SK-N-SH (cell line): ENCODE data around the gene ZSCAN12. TPM values are rescaled to one million over a fixed set of nuclear protein-coding genes. Genes with fewer than 3 reads are reported as not detected.

ENCODE experiments used
- CTCF ChIA-PET: fragments of 300-600, 350-600 bp; formaldehyde crosslinking; extraction: SDS; loops from one replicate; lab custom pipeline; 2021; lab: Yijun Ruan, JAX
- POLR2A ChIA-PET: fragments of 350-600 bp; sonication (Branson Sonifier 250); formaldehyde crosslinking; extraction: SDS; loops from one replicate; lab custom pipeline; 2020; ENCODE audit warnings: antibody characterized with exemption, inconsistent platforms; lab: Yijun Ruan, JAX
- DNase-seq: peaks from one replicate; pipeline ENCODE4 v3.0.0; 2012
- H2AFZ ChIP-seq: fragments of 200-600 bp; sonication (generic); 2 replicates; pipeline ENCODE4 v1.8.1; 2016; ENCODE audit warnings: antibody characterized with exemption, mild to moderate bottlenecking, low read depth
- H3F3A ChIP-seq: fragments of 200-600 bp; sonication (generic); replicated peaks from 2 replicates; pipeline ENCODE3; 2016; ENCODE audit warnings: antibody characterized with exemption, mild to moderate bottlenecking; ENCODE audit not compliant: insufficient read depth
- H3K27ac ChIP-seq, 2 experiments: fragments of 200-500 bp in 1 of 2; fragments of 200-600 bp in 1 of 2; sonication (Bioruptor generic) in 1 of 2; sonication (generic), shearing (Covaris generic) in 1 of 2; 2 replicates each; pipeline versions ENCODE4 v1.5.1 to v1.6.1; 2014 to 2016; ENCODE audit warnings: low read depth in 2 of 2, inconsistent platforms in 1 of 2, low read length in 1 of 2, mild to moderate bottlenecking in 1 of 2, mixed read lengths in 1 of 2
- H3K27me3 ChIP-seq: fragments of 200-600 bp; sonication (generic), shearing (Covaris generic); 2 replicates; pipeline ENCODE4 v1.6.1; 2016; ENCODE audit warnings: mixed run types; ENCODE audit not compliant: insufficient read depth
- H3K36me3 ChIP-seq, 2 experiments: fragments of 200-500 bp in 1 of 2; fragments of 200-600 bp in 1 of 2; sonication (Bioruptor generic) in 1 of 2; sonication (generic) in 1 of 2; replicated peaks in 1 of 2; 2 replicates each; pipeline versions ENCODE3 to v1.5.1; 2014 to 2016; ENCODE audit warnings: low read length in 1 of 2, mild to moderate bottlenecking in 1 of 2; ENCODE audit not compliant: insufficient read depth in 2 of 2, control insufficient read depth in 1 of 2
- H3K4me1 ChIP-seq, 2 experiments: fragments of 200-500 bp in 1 of 2; fragments of 200-600 bp in 1 of 2; sonication (Bioruptor generic) in 1 of 2; sonication (generic), shearing (Covaris generic) in 1 of 2; 2 replicates each; pipeline versions ENCODE4 v1.5.1 to v1.6.1; 2014 to 2016; ENCODE audit warnings: low read depth in 1 of 2, low read length in 1 of 2, mixed run types in 1 of 2; ENCODE audit not compliant: insufficient read depth in 2 of 2, control insufficient read depth in 1 of 2
- H3K4me2 ChIP-seq: fragments of 200-600 bp; sonication (generic), shearing (Covaris generic); 2 replicates; pipeline ENCODE4 v1.6.1; 2017; ENCODE audit warnings: mixed run types
- H3K4me3 ChIP-seq, 2 experiments: fragments of 200-500 bp in 1 of 2; fragments of 200-600 bp in 1 of 2; sonication (Bioruptor generic) in 1 of 2; sonication (generic), shearing (Covaris generic) in 1 of 2; 2 replicates each; pipeline versions ENCODE4 v1.5.1 to v1.8.1; 2014 to 2016; ENCODE audit warnings: low read depth in 2 of 2, inconsistent platforms in 1 of 2, low read length in 1 of 2, mild to moderate bottlenecking in 1 of 2, mixed read lengths in 1 of 2, moderate library complexity in 1 of 2
- H3K79me2 ChIP-seq: fragments of 200-600 bp; sonication (generic); 2 replicates; pipeline ENCODE4 v1.8.1; 2017; ENCODE audit warnings: mild to moderate bottlenecking; ENCODE audit not compliant: insufficient read depth
- H3K9ac ChIP-seq: fragments of 200-600 bp; sonication (generic); 2 replicates; pipeline ENCODE4 v1.6.1; 2017; ENCODE audit warnings: mixed run types
- H3K9me2 ChIP-seq: fragments of 200-600 bp; sonication (generic); 2 replicates; pipeline ENCODE4 v1.6.1; 2017; ENCODE audit warnings: mixed run types
- H3K9me3 ChIP-seq: fragments of 200-600 bp; sonication (generic); 2 replicates; pipeline ENCODE4 v1.6.1; 2017; ENCODE audit warnings: mixed run types, mild to moderate bottlenecking, moderate library complexity
- H4K20me1 ChIP-seq: fragments of 200-600 bp; sonication (generic); 2 replicates; pipeline ENCODE4 v1.6.1; 2017; ENCODE audit warnings: mild to moderate bottlenecking, mixed run types; ENCODE audit not compliant: insufficient read depth
- ELF1 ChIP-seq: IDR thresholded peaks from 2 replicates; pipeline ENCODE4 v1.4.0; 2012
- FOXM1 ChIP-seq: IDR thresholded peaks from 2 replicates; pipeline ENCODE4 v1.4.0; 2012; ENCODE audit warnings: low read depth, mild to moderate bottlenecking
- GATA2 ChIP-seq: sonication (generic); formaldehyde crosslinking; IDR thresholded peaks from 2 replicates; pipeline ENCODE4 v1.5.0; 2020; ENCODE audit warnings: mild to moderate bottlenecking, missing genetic modification reagents
- IRF3 ChIP-seq: fragments of 150-350 bp; IDR thresholded peaks from 2 replicates; pipeline ENCODE4 v1.6.1; 2016; ENCODE audit warnings: mild to moderate bottlenecking, low read depth, low read length
- JUND ChIP-seq: IDR thresholded peaks from 2 replicates; pipeline ENCODE4 v1.4.0; 2012
- MEF2A ChIP-seq: IDR thresholded peaks from 2 replicates; pipeline ENCODE4 v1.4.0; 2012; ENCODE audit warnings: low read depth, borderline replicate concordance
- NFIC ChIP-seq: IDR thresholded peaks from 2 replicates; pipeline ENCODE4 v1.4.0; 2012; ENCODE audit warnings: borderline replicate concordance
- PBX3 ChIP-seq: IDR thresholded peaks from 2 replicates; pipeline ENCODE4; 2012
- REST ChIP-seq: IDR thresholded peaks from 2 replicates; pipeline ENCODE4 v1.6.1; 2012; ENCODE audit warnings: mild to moderate bottlenecking, low read depth, low read length, moderate library complexity
- RFX5 ChIP-seq: IDR thresholded peaks from 2 replicates; pipeline ENCODE4 v1.6.1; 2012; ENCODE audit warnings: mild to moderate bottlenecking, improper control_type of control experiment, low read length
- TAF1 ChIP-seq: IDR thresholded peaks from 2 replicates; pipeline ENCODE4 v1.6.1; 2012; ENCODE audit warnings: low read depth, mild to moderate bottlenecking, low read length, moderate library complexity, borderline replicate concordance
- USF2 ChIP-seq: fragments of 150-350 bp; IDR thresholded peaks from 2 replicates; pipeline ENCODE4 v1.6.1; 2017; ENCODE audit warnings: antibody characterized with exemption, low read length, low read depth, borderline replicate concordance
- WGBS: methylation state at CpG from one replicate; pipeline ENCODE4 v1.1.6; 2017; ENCODE audit warnings: low lambda C conversion rate; 5-methylcytosine and 5-hydroxymethylcytosine counted together
- polyA plus RNA-seq, 3 experiments: library from polyadenylated mRNA; depleted of rRNA; stranded (reverse); fragments of >200 nt; gene quantifications; 2 replicates each; pipeline ENCODE4 v1.2.3, GENCODE V29; 2012

ZSCAN12 gene
- polyA plus RNA-seq, 1 of the 3 experiments (the other 2 are of a cell fraction), result 1.6 TPM

GRCh38 chr6:28356666-28357020 lies 42.9 kb downstream of the ZSCAN12 start:
- H3K27me3 ChIP-seq, result no peaks in the 10 kb centered on the region
- no peaks in the 10 kb centered on the region for H3K9me2 ChIP-seq
- DNase-seq, result no peak
- H3K4me1 ChIP-seq, result peaks cover 10 to 17% of the 10 kb centered on the region in 2 experiments; a peak in 3 of 4 replicates
- TF ChIP-seq JUND (no peak), NFIC (no peak), RFX5 (no peak), PBX3 (no peak), TAF1 (no peak), MEF2A (no peak), FOXM1 (no peak), GATA2 (CRISPR knock-in tag) (no peak), IRF3 (no peak), USF2 (no peak), ELF1 (no peak), REST (no peak)
- H2AFZ ChIP-seq, result 0 out of 2 replicates have a peak overlapping the region, but pooled peaks have one; percentile 24
- no peaks in the 10 kb centered on the region for H3K9me3 ChIP-seq
- POLR2A ChIA-PET, result interaction anchor here (0.6 to 2.2 kb wide), 10 partner anchors 21 to 464 kb away, joined by 3 to 12 read pairs (median 7); partner anchors contain the start of genes PGBD1, ZKSCAN4, ZKSCAN8 and ZSCAN26
- peak overlapping the region in 1 of 2 experiments; percentile 59; a peak in 2 of 4 replicates for H3K27ac ChIP-seq
- WGBS, result 67% methylated on average over 5 of the region's 7 CpGs
- H3K4me2 ChIP-seq, result peak overlapping the region; percentile 85
- H3K9ac ChIP-seq, result peak overlapping the region; percentile 51; the same call in 1 of the 2 replicates
- no peak overlapping the region; a peak in 1 of 4 replicates for H3K4me3 ChIP-seq
- peaks cover 22% of the 10 kb centered on the region for H3K79me2 ChIP-seq
- H3F3A ChIP-seq, result no peaks in the 10 kb centered on the region
- CTCF ChIA-PET, result interaction anchor here (0.6 to 3.4 kb wide), 58 partner anchors 9 to 328 kb away, joined by 3 to 29 read pairs (median 5); partner anchors contain the start of genes PGBD1, ZKSCAN4, ZKSCAN8 and ZSCAN12
- H4K20me1 ChIP-seq, result no peaks in the 10 kb centered on the region
- H3K36me3 ChIP-seq, result peaks cover 4 to 14% of the 10 kb centered on the region in 2 experiments
